ENCODE data around the gene LAMTOR5. TPM values are rescaled to one million over a fixed set of nuclear protein-coding genes. Genes with fewer than 3 reads are reported as not detected.
"Not testable (repeated sequence)": the region's sequence is repeated elsewhere in the genome, so short reads cannot be mapped to it uniquely, and the experiment has no call there.

Gene LAMTOR5
- total and polyA plus RNA-seq, 10 donors: 49.6 to 340 (median 90.1) TPM

DNA sequence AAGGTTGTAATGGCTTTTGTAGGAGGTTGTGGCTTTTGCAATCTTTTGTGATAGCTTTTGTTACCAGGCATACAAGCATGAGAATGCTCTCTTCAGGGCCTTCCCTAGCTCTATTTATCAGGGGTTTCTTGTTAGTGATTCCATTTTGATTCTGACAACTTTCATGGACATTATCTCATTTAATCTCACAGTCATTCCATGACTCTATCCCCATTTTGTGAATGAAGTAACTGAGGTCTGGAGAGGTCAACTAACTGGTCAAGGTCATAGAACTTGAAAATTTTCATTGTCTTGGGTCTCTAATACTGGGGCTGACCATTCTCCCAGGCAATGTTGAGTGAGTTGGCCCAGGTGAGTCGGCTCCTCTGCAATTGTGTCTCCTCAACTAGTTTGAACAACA is 11.2 kb upstream of the LAMTOR5 start:
- Histone ChIP-seq H3K27me3 (replicated peaks in 1 of 7) (no peaks in the 10 kb centered on the region), H3K36me3 (no peaks in the 10 kb centered on the region), H3K4me3 (no peak overlapping the region), H3K9me3 (no peaks in the 10 kb centered on the region), H3K27ac (no peak overlapping the region), H3K4me1 (peaks cover 0 to 13% (median 0%) of the 10 kb centered on the region in 6 donors)
- intact Hi-C loops (cut with DNase I; ENCODE audit: low total_unique reads): no loop called here
- TF ChIP-seq POLR2A (IDR thresholded peaks at IDR 0.05) (no peak), POLR2AphosphoS5 (IDR thresholded peaks at IDR 0.05) (no peak)
- TF ChIP-seq, protein P1, sequence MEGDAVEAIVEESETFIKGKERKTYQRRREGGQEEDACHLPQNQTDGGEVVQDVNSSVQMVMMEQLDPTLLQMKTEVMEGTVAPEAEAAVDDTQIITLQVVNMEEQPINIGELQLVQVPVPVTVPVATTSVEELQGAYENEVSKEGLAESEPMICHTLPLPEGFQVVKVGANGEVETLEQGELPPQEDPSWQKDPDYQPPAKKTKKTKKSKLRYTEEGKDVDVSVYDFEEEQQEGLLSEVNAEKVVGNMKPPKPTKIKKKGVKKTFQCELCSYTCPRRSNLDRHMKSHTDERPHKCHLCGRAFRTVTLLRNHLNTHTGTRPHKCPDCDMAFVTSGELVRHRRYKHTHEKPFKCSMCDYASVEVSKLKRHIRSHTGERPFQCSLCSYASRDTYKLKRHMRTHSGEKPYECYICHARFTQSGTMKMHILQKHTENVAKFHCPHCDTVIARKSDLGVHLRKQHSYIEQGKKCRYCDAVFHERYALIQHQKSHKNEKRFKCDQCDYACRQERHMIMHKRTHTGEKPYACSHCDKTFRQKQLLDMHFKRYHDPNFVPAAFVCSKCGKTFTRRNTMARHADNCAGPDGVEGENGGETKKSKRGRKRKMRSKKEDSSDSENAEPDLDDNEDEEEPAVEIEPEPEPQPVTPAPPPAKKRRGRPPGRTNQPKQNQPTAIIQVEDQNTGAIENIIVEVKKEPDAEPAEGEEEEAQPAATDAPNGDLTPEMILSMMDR (IDR thresholded peaks at IDR 0.05 in 8 of 11, conservative IDR thresholded peaks at IDR 0.05 in 3 of 11): no peak
- WGBS, 5 donors: 83 to 100% (median 92%) methylated on average over 1 of the region's 1 CpG
- no peak for DNase-seq

DNA sequence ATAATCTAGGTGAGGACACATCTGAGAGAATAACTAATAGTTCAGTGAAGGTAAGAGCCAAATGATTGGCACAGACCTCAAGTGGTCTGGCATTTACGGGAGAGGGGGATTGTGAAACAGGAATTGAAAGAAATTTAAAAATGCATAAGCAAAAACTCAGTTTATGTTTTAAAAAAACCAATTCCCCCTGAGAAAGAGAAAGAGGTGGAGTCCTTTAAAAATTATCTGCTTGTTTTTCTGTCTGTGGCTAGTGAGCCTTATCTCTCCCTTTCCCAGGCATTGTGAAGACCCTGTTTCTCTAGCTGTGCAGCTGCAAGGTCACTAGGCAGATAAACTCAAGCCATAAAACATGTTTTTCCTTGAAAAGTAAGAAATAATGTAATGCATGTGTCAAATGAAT is 5.6 kb upstream of the LAMTOR5 start:
- intact Hi-C loops (cut with DNase I; ENCODE audit: low total_unique reads): loop anchor here (2.0 kb wide), 1 partner anchor 48 kb away; no protein-coding TSS in a partner anchor
- H3K27ac ChIP-seq: peak overlapping the region in 4 of 8 donors; percentile 2 to 38 (median 18)
- not testable (repeated sequence) for H3K9me3 ChIP-seq; H3K4me3 ChIP-seq; H3K36me3 ChIP-seq; H3K27me3 ChIP-seq (replicated peaks in 1 of 7); DNase-seq
- WGBS, 5 donors: 21 to 60% (median 29%) methylated on average over 1 of the region's 1 CpG
- peaks cover 9 to 47% (median 21%) of the 10 kb centered on the region in 6 donors for H3K4me1 ChIP-seq

DNA sequence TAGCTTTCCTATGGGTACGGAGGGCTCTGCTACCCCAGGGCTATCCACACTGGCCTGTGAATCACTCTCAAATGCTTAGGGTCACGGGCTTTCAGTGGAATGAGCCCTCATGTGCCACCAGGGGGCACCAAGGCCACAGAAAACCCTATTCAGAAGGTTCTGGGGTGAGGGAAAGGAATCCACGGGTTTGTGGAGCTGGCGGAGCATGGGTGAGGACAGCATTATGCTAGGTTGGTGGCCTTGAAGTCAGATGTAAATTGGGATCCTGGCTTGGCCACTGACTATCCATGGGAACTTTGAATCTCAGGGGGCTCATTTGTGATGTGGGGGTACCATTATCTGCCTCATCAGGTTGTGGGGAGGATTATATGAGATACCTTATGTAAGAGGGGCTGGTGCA is 5.1 kb upstream of the LAMTOR5 start:
- 20 to 33% (median 29%) methylated on average over 4 of the region's 4 CpGs for WGBS, 5 donors
- TF ChIP-seq, protein P1 (IDR thresholded peaks at IDR 0.05 in 8 of 11, conservative IDR thresholded peaks at IDR 0.05 in 3 of 11): peak; percentile 70 to 89 (median 84)
- no peak for TF ChIP-seq POLR2A (IDR thresholded peaks at IDR 0.05)
- TF ChIP-seq POLR2AphosphoS5 (IDR thresholded peaks at IDR 0.05): peak in 1 of 3 donors; percentile 36
- Histone ChIP-seq H3K27ac (peak overlapping the region in 3 of 8 donors; percentile 17 to 38 (median 20)), H3K36me3 (no peaks in the 10 kb centered on the region), H3K4me1 (peaks cover 9 to 50% (median 22%) of the 10 kb centered on the region in 6 donors), H3K9me3 (no peaks in the 10 kb centered on the region), H3K27me3 (replicated peaks in 1 of 7) (no peaks in the 10 kb centered on the region), H3K4me3 (no peak overlapping the region)
- intact Hi-C loops (cut with DNase I; ENCODE audit: low total_unique reads): loop anchor here (2.0 kb wide), 1 partner anchor 48 kb away; no protein-coding TSS in a partner anchor
- peak; percentile 86 for DNase-seq

DNA sequence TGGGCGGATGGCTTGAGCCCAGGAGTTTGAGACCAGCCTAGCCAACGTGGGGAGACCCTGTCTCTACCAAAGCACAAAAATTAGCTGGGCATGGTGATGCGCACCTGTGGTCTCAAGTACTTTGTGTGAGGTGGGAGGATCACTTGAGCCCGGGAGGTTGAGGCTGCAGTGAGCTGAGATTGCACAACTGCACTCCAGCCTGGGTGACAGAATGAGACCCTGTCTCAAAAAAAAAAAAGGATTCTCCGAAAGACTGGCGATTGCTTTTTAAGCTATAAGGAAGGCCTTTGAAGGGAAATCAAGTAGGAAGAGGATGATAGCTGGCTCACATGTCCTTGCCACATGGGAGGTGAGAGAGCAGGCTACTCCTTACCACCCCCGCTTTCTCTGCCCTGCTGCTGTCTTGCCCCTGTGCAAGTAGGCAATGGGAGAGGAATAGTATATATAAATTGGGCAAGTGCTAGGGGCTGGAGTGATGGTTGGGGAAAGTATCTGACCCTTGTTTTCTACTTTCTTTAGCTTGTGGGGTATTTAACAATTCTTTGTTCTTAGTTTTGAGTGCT is 3.8 kb upstream of the LAMTOR5 start:
- intact Hi-C loops (cut with DNase I; ENCODE audit: low total_unique reads): no loop called here
- no peak overlapping the region for H3K4me3 ChIP-seq
- H3K9me3 ChIP-seq: no peaks in the 10 kb centered on the region
- no peaks in the 10 kb centered on the region for H3K36me3 ChIP-seq
- 81 to 95% (median 85%) methylated on average over 5 to 7 of the region's 7 CpGs for WGBS, 5 donors
- TF ChIP-seq POLR2A (IDR thresholded peaks at IDR 0.05): no peak
- TF ChIP-seq, protein P1 (IDR thresholded peaks at IDR 0.05 in 8 of 11, conservative IDR thresholded peaks at IDR 0.05 in 3 of 11): no peak
- TF ChIP-seq POLR2AphosphoS5 (IDR thresholded peaks at IDR 0.05): no peak
- no peaks in the 10 kb centered on the region for H3K27me3 ChIP-seq (replicated peaks in 1 of 7)
- H3K4me1 ChIP-seq: peaks cover 15 to 58% (median 28%) of the 10 kb centered on the region in 6 donors
- H3K27ac ChIP-seq: no peak overlapping the region
- DNase-seq: no peak
